HEK293 (cell line): ENCODE results near the gene BBOX1.

Experiments
- CTCF ChIA-PET: fragments of 350-600 bp; formaldehyde crosslinking; extraction: SDS; loops from one replicate; lab custom pipeline; 2021; ENCODE audit warnings: antibody characterized with exemption; lab: Yijun Ruan, JAX
- POLR2A ChIA-PET: fragments of 300-600 bp; formaldehyde crosslinking; extraction: SDS; loops from one replicate; lab custom pipeline; 2020; ENCODE audit warnings: antibody characterized with exemption, inconsistent platforms; lab: Yijun Ruan, JAX
- H3K27ac ChIP-seq: fragments of 200-500 bp; sonication (Bioruptor generic); 2 replicates; pipeline ENCODE4 v1.5.1; 2014; ENCODE audit warnings: low read depth, low read length, control low read depth, inconsistent platforms; ENCODE audit errors: extremely low read depth
- H3K36me3 ChIP-seq, 2 experiments: fragments of 200-500 bp in 1 of 2; sonication (Bioruptor generic) in 1 of 2; 1 replicate in 1 of 2; 2 replicates in 1 of 2; pipeline ENCODE4 v1.5.1; 2014 to 2017; ENCODE audit warnings: inconsistent platforms in 2 of 2, low read length in 2 of 2; ENCODE audit not compliant: control insufficient read depth in 2 of 2, insufficient read depth in 1 of 2
- H3K4me1 ChIP-seq: fragments of 200-500 bp; sonication (Bioruptor generic); 2 replicates; pipeline ENCODE4 v1.5.1; 2014; ENCODE audit warnings: mild to moderate bottlenecking, low read length, inconsistent platforms; ENCODE audit not compliant: control insufficient read depth, insufficient read depth
- H3K4me3 ChIP-seq: 2 replicates; pipeline ENCODE4 v1.5.1; 2011; ENCODE audit warnings: low read depth, mild to moderate bottlenecking, control low read depth, low read length, moderate library complexity
- H3K9me3 ChIP-seq: fragments of 200-500 bp; sonication (Bioruptor generic); 2 replicates; pipeline ENCODE4 v1.5.1; 2014; ENCODE audit warnings: low read depth, low read length, inconsistent platforms; ENCODE audit not compliant: control insufficient read depth, insufficient read depth
- FEZF1 ChIP-seq: fragments of 450-650 bp; formaldehyde crosslinking; IDR thresholded peaks from 2 replicates; pipeline ENCODE4 v1.5.1; 2016; ENCODE audit warnings: missing biosample characterization, missing genetic modification characterization
- GLIS1 ChIP-seq: fragments of 450-650 bp; formaldehyde crosslinking; IDR thresholded peaks from 2 replicates; pipeline ENCODE4 v1.5.1; 2016; ENCODE audit warnings: missing biosample characterization, missing genetic modification characterization
- IKZF3 ChIP-seq: fragments of 450-650 bp; IDR thresholded peaks from 2 replicates; pipeline ENCODE4 v1.5.0; 2018; ENCODE audit warnings: missing biosample characterization, mild to moderate bottlenecking, missing genetic modification characterization, moderate library complexity
- KLF1 ChIP-seq: fragments of 450-650 bp; formaldehyde crosslinking; IDR thresholded peaks from 2 replicates; pipeline ENCODE4 v1.5.1; 2016; ENCODE audit warnings: missing biosample characterization, missing genetic modification characterization
- KLF10 ChIP-seq: fragments of 450-650 bp; IDR thresholded peaks from 2 replicates; pipeline ENCODE4 v1.5.1; 2018; ENCODE audit warnings: missing biosample characterization, mild to moderate bottlenecking, missing genetic modification characterization
- OSR2 ChIP-seq: fragments of 450-650 bp; formaldehyde crosslinking; IDR thresholded peaks from 2 replicates; pipeline ENCODE4 v1.5.1; 2016; ENCODE audit warnings: missing biosample characterization, missing genetic modification characterization
- OVOL3 ChIP-seq: fragments of 450-650 bp; formaldehyde crosslinking; IDR thresholded peaks from 2 replicates; pipeline ENCODE4 v1.5.1; 2016; ENCODE audit warnings: missing biosample characterization, missing genetic modification characterization
- SP7 ChIP-seq: fragments of 450-650 bp; formaldehyde crosslinking; IDR thresholded peaks from 2 replicates; pipeline ENCODE4 v1.5.1; 2016; ENCODE audit warnings: missing biosample characterization, missing genetic modification characterization
- TCF7L2 ChIP-seq: IDR thresholded peaks from 2 replicates; pipeline ENCODE4 v1.6.1; 2011; ENCODE audit warnings: low read depth, mild to moderate bottlenecking, inconsistent platforms, low read length, moderate library complexity, borderline replicate concordance
- WT1 ChIP-seq: fragments of 450-650 bp; formaldehyde crosslinking; IDR thresholded peaks from 2 replicates; pipeline ENCODE4 v1.5.1; 2016; ENCODE audit warnings: missing biosample characterization, missing genetic modification characterization
- YY2 ChIP-seq: fragments of 450-650 bp; formaldehyde crosslinking; IDR thresholded peaks from 2 replicates; pipeline ENCODE4 v1.5.1; 2016; ENCODE audit warnings: missing biosample characterization, missing genetic modification characterization
- ZBTB7A ChIP-seq: fragments of 450-650 bp; formaldehyde crosslinking; IDR thresholded peaks from 2 replicates; pipeline ENCODE4 v1.5.1; 2016; ENCODE audit warnings: low read depth, missing biosample characterization, missing genetic modification characterization
- ZEB2 ChIP-seq: fragments of 450-650 bp; formaldehyde crosslinking; IDR thresholded peaks from 2 replicates; pipeline ENCODE4 v1.5.1; 2016; ENCODE audit warnings: missing biosample characterization, missing genetic modification characterization
- ZNF223 ChIP-seq: fragments of 450-650 bp; formaldehyde crosslinking; IDR thresholded peaks from 2 replicates; pipeline ENCODE4 v1.5.1; 2016; ENCODE audit warnings: missing biosample characterization, missing genetic modification characterization
- ZNF544 ChIP-seq: fragments of 450-650 bp; formaldehyde crosslinking; IDR thresholded peaks from 2 replicates; pipeline ENCODE4 v1.5.0; 2017; ENCODE audit warnings: missing biosample characterization, missing genetic modification characterization
- ZNF600 ChIP-seq: fragments of 450-650 bp; formaldehyde crosslinking; IDR thresholded peaks from 2 replicates; pipeline ENCODE4 v1.5.1; 2016; ENCODE audit warnings: missing biosample characterization, missing genetic modification characterization
- ZNF664 ChIP-seq: fragments of 450-650 bp; formaldehyde crosslinking; IDR thresholded peaks from 2 replicates; pipeline ENCODE4 v1.5.1; 2016; ENCODE audit warnings: missing biosample characterization, missing genetic modification characterization
- ZNF747 ChIP-seq: fragments of 450-650 bp; formaldehyde crosslinking; IDR thresholded peaks from 2 replicates; pipeline ENCODE4 v1.5.1; 2016; ENCODE audit warnings: missing biosample characterization, missing genetic modification characterization
- ZNF785 ChIP-seq: fragments of 450-650 bp; formaldehyde crosslinking; IDR thresholded peaks from 2 replicates; pipeline ENCODE4 v1.5.1; 2016; ENCODE audit warnings: missing biosample characterization, missing genetic modification characterization
- ZNF843 ChIP-seq: fragments of 450-650 bp; formaldehyde crosslinking; IDR thresholded peaks from 2 replicates; pipeline ENCODE4 v1.5.1; 2016; ENCODE audit warnings: missing biosample characterization, missing genetic modification characterization
- TF ChIP-seq, protein P1 (sequence below): fragments of 450-650 bp; IDR thresholded peaks from 2 replicates; pipeline ENCODE4 v1.5.1; 2018; ENCODE audit warnings: missing biosample characterization, mild to moderate bottlenecking, missing genetic modification characterization
- TF ChIP-seq, protein P2 (sequence below): fragments of 450-650 bp; formaldehyde crosslinking; IDR thresholded peaks from 2 replicates; pipeline ENCODE4 v1.5.1; 2017; ENCODE audit warnings: missing biosample characterization, missing genetic modification characterization
- TF ChIP-seq, protein P3 (sequence below): fragments of 450-650 bp; formaldehyde crosslinking; IDR thresholded peaks from 2 replicates; pipeline ENCODE4 v1.5.1; 2016; ENCODE audit warnings: missing biosample characterization, missing genetic modification characterization
- TF ChIP-seq, protein P4 (sequence below): fragments of 450-650 bp; formaldehyde crosslinking; IDR thresholded peaks from 2 replicates; pipeline ENCODE4 v1.5.1; 2017; ENCODE audit warnings: missing biosample characterization, missing genetic modification characterization

BBOX1 gene

DNA sequence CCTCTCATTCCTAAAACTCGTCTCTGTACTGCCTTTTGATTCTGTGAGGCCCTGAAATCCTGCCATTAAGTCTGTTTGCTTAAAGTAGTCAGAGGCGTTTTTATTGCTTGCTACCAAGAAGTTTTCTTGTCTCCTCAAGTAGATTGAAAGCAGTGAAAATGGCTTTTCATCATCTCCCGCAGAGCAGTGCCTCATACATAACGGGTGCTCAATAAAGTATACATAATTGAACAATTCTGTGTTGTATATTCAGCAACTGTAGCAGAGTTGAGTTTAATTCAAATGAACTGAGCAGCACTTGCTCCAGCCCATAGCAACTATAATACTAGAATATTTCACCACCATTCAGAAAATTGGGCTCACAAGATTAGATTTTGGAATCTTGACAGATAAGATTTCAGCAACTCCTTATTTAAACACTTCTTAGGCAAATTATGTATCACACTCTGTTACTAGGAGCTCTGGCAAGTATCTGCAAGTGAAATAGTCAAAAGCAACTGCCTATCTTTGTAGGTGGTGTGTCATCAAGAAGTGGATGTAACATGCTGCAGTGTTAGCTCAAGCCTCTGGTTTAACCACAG, 26.7 kb upstream of the BBOX1 start:
- peak; percentile 95 for TF ChIP-seq OSR2 (tag by site-specific recombination)
- peak; percentile 44; the same call in 1 of the 2 replicates for TF ChIP-seq ZNF664 (tag by site-specific recombination)
- 0 out of 2 replicates have a peak, but pooled peaks have one; percentile 37 for TF ChIP-seq ZNF843 (tag by site-specific recombination)
- no peak for TF ChIP-seq ZNF747 (tag by site-specific recombination)
- TF ChIP-seq IKZF3, result 0 out of 2 replicates have a peak, but pooled peaks have one; percentile 44
- TF ChIP-seq SP7 (tag by site-specific recombination), result peak; percentile 32; the same call in 1 of the 2 replicates
- TF ChIP-seq, protein P1, sequence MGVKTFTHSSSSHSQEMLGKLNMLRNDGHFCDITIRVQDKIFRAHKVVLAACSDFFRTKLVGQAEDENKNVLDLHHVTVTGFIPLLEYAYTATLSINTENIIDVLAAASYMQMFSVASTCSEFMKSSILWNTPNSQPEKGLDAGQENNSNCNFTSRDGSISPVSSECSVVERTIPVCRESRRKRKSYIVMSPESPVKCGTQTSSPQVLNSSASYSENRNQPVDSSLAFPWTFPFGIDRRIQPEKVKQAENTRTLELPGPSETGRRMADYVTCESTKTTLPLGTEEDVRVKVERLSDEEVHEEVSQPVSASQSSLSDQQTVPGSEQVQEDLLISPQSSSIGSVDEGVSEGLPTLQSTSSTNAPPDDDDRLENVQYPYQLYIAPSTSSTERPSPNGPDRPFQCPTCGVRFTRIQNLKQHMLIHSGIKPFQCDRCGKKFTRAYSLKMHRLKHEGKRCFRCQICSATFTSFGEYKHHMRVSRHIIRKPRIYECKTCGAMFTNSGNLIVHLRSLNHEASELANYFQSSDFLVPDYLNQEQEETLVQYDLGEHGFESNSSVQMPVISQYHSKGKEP, result no peak
- no peak for TF ChIP-seq TCF7L2
- TF ChIP-seq OVOL3 (tag by site-specific recombination), result peak; percentile 94
- no peak for TF ChIP-seq ZNF544 (tag by site-specific recombination)
- peak; percentile 72 for TF ChIP-seq FEZF1 (tag by site-specific recombination)
- TF ChIP-seq ZEB2, result 0 out of 2 replicates have a peak, but pooled peaks have one; percentile 20
- no peak for TF ChIP-seq ZBTB7A (tag by site-specific recombination)
- TF ChIP-seq GLIS1 (tag by site-specific recombination), result peak; percentile 51; the same call in 1 of the 2 replicates
- TF ChIP-seq KLF1, result no peak
- TF ChIP-seq, protein P2, sequence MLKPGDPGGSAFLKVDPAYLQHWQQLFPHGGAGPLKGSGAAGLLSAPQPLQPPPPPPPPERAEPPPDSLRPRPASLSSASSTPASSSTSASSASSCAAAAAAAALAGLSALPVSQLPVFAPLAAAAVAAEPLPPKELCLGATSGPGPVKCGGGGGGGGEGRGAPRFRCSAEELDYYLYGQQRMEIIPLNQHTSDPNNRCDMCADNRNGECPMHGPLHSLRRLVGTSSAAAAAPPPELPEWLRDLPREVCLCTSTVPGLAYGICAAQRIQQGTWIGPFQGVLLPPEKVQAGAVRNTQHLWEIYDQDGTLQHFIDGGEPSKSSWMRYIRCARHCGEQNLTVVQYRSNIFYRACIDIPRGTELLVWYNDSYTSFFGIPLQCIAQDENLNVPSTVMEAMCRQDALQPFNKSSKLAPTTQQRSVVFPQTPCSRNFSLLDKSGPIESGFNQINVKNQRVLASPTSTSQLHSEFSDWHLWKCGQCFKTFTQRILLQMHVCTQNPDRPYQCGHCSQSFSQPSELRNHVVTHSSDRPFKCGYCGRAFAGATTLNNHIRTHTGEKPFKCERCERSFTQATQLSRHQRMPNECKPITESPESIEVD (tag by site-specific recombination), result peak; percentile 98
- Histone ChIP-seq H3K36me3 (no peaks in the 10 kb centered on the region), H3K4me3 (no peak overlapping the region), H3K4me1 (peaks cover 5% of the 10 kb centered on the region), H3K27ac (peak overlapping the region; percentile 20; the same call in 1 of the 2 replicates), H3K9me3 (no peaks in the 10 kb centered on the region)
- ChIA-PET CTCF (no interaction called here), POLR2A (no interaction called here)

DNA sequence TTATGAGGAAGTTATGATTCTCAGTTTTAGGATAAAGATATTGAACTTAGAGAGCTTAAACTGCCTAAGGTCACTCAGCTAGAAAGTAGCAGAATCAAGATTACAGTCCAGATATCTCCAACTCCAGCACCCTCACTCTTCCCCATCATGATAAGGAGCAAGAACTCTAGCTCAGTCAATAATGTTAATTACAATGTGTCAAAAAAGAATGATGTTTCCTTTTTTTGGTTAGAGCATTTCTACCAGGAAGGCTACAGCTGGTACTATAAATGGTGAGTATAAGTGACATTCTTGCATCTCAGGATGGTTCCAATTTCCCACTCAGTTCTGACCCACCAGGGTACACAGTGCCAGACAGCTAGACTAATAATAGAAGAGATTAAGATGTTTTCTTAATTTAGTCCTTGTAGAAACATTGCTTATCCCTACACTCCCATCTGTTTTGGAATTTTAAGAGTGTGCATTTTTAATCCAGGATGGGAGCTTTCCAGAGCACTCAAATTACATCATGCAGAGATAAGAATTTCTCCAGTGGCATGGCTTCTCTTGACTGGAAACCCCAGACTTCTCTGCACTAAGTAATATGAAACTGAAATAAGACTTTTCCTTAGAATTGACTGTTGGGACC, 21.6 kb upstream of the BBOX1 start:
- Histone ChIP-seq H3K36me3 (no peaks in the 10 kb centered on the region), H3K9me3 (no peaks in the 10 kb centered on the region), H3K27ac (peak overlapping the region; percentile 32; the same call in 1 of the 2 replicates), H3K4me3 (no peak overlapping the region), H3K4me1 (peaks cover 6% of the 10 kb centered on the region)
- POLR2A ChIA-PET, result no interaction called here
- CTCF ChIA-PET, result interaction anchor here (0.5 to 0.7 kb wide), 2 partner anchors 82 to 467 kb away, joined by 3 read pairs; no protein-coding TSS in a partner anchor
- TF ChIP-seq YY2 (tag by site-specific recombination), result no peak
- TF ChIP-seq, protein P3, sequence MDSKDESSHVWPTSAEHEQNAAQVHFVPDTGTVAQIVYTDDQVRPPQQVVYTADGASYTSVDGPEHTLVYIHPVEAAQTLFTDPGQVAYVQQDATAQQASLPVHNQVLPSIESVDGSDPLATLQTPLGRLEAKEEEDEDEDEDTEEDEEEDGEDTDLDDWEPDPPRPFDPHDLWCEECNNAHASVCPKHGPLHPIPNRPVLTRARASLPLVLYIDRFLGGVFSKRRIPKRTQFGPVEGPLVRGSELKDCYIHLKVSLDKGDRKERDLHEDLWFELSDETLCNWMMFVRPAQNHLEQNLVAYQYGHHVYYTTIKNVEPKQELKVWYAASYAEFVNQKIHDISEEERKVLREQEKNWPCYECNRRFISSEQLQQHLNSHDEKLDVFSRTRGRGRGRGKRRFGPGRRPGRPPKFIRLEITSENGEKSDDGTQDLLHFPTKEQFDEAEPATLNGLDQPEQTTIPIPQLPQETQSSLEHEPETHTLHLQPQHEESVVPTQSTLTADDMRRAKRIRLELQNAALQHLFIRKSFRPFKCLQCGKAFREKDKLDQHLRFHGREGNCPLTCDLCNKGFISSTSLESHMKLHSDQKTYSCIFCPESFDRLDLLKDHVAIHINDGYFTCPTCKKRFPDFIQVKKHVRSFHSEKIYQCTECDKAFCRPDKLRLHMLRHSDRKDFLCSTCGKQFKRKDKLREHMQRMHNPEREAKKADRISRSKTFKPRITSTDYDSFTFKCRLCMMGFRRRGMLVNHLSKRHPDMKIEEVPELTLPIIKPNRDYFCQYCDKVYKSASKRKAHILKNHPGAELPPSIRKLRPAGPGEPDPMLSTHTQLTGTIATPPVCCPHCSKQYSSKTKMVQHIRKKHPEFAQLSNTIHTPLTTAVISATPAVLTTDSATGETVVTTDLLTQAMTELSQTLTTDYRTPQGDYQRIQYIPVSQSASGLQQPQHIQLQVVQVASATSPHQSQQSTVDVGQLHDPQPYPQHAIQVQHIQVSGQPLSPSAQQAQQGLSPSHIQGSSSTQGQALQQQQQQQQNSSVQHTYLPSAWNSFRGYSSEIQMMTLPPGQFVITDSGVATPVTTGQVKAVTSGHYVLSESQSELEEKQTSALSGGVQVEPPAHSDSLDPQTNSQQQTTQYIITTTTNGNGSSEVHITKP (tag by site-specific recombination), result peak; percentile 32; the same call in 1 of the 2 replicates
- TF ChIP-seq ZNF600 (tag by site-specific recombination), result peak; percentile 88
- TF ChIP-seq, protein P4, sequence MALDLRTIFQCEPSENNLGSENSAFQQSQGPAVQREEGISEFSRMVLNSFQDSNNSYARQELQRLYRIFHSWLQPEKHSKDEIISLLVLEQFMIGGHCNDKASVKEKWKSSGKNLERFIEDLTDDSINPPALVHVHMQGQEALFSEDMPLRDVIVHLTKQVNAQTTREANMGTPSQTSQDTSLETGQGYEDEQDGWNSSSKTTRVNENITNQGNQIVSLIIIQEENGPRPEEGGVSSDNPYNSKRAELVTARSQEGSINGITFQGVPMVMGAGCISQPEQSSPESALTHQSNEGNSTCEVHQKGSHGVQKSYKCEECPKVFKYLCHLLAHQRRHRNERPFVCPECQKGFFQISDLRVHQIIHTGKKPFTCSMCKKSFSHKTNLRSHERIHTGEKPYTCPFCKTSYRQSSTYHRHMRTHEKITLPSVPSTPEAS (tag by site-specific recombination), result peak; percentile 50; the same call in 1 of the 2 replicates
- peak; percentile 46; the same call in 1 of the 2 replicates for TF ChIP-seq ZEB2
- TF ChIP-seq ZNF785, result no peak
- TF ChIP-seq, protein P2 (tag by site-specific recombination), result peak; percentile 65
- peak; percentile 20; the same call in 1 of the 2 replicates for TF ChIP-seq OSR2 (tag by site-specific recombination)
- TF ChIP-seq KLF10 (tag by site-specific recombination), result no peak; the same call in 1 of the 2 replicates
- TF ChIP-seq WT1, result peak; percentile 64
- TF ChIP-seq SP7 (tag by site-specific recombination), result peak; percentile 91
- TF ChIP-seq ZNF223 (tag by site-specific recombination), result no peak
